Dendritic cell treated with granulocyte-macrophage colony-stimulating factor and Interleukin-4, amounts not matched to agents 40 ng/mL and 50 ng/mL, for 4 days (primary cell): ENCODE results near the gene AGPAT1.
A peak's percentile ranks its signal among the peaks of the same experiment; 100 is the strongest.

Experiments used
- H3K27ac Mint-ChIP-seq: one replicate; pipeline ENCODE4 v1.8.0; 2022; ENCODE audit warnings: mild to moderate bottlenecking, mixed read lengths
- H3K27me3 Mint-ChIP-seq: one replicate; pipeline ENCODE4 v1.8.0; 2022; ENCODE audit warnings: mild to moderate bottlenecking, mixed read lengths
- H3K36me3 Mint-ChIP-seq: one replicate; pipeline ENCODE4 v1.8.0; 2022; ENCODE audit warnings: low read depth, mixed read lengths
- H3K4me1 Mint-ChIP-seq: one replicate; pipeline ENCODE4 v1.8.0; 2022; ENCODE audit warnings: low read depth, mixed read lengths
- H3K4me3 Mint-ChIP-seq: one replicate; pipeline ENCODE4 v1.8.0; 2022; ENCODE audit warnings: mild to moderate bottlenecking, moderate library complexity, mixed read lengths
- H3K9me3 Mint-ChIP-seq: one replicate; pipeline ENCODE4 v1.8.0; 2022; ENCODE audit warnings: mixed read lengths
- intact Hi-C: fragments of 100-400 bp; cut with micrococcal nuclease; formaldehyde crosslinking; loops from one replicate; pipeline ENCODE4 v1.15.0; 2022

Gene AGPAT1

DNA sequence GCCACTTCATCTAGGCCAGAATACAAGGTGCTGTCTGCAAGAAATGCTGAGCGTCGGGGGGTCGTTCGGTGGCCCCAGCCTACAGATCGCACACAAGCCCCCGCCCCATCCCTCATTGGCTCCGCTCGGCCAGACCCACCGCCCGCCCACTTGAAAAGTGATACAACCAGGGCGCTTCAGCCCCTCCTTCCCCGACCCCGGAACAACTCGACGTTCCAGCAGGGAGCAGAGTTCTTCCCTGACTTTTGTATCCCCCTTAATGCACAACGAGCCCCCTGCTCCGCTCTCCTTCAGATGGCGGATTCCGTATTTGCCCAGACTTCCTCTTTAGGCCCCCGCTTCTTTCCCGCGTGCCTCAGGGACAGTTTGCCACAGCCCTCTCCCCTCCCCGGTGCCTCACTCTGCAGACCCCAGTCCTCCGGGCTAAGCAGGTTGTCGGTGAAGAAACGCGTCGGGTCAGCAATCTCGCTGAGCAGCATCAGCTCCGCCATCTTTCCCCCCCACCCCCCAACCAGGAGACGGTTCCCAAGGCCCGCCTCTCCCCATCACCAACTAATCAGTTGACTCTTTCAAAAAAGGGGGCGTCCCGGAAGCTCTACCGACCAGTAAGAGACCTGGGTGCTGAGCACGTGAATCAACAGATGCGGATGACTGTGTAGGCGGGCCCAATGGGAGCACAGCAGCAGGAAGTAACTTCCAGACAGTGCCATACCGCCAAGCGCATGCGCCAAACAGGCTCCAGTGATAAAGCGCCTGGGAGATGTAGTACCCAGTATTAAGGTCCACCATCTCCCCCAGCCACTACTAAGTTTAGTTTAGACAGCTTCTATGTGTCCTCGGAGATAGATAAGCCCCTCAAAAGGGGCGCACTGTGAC lies 47.9 kb downstream of the AGPAT1 start, which contains the start of gene ATF6B:
TSS of gene ATF6B (minus strand) at position 530 of the 876 bp plus-strand sequence. CDS start at position 491, 39 bp downstream.
- peak within 1 kb of the TSS; percentile 98 for H3K4me3 Mint-ChIP-seq
- peaks cover 2% of the 10 kb centered on the region for H3K27me3 Mint-ChIP-seq
- no peaks in the 10 kb centered on the region for H3K9me3 Mint-ChIP-seq
- H3K27ac Mint-ChIP-seq = peak within 1 kb of the TSS; percentile 98
- H3K4me1 Mint-ChIP-seq = peaks cover 55% of the 10 kb centered on the region
- intact Hi-C loops = loop anchor here (1.0 to 5.0 kb wide), 2 partner anchors 25 to 49 kb away; partner anchors contain the start of genes AGPAT1 and RNF5
- H3K36me3 Mint-ChIP-seq = peaks cover 52% of the 10 kb centered on the region

DNA sequence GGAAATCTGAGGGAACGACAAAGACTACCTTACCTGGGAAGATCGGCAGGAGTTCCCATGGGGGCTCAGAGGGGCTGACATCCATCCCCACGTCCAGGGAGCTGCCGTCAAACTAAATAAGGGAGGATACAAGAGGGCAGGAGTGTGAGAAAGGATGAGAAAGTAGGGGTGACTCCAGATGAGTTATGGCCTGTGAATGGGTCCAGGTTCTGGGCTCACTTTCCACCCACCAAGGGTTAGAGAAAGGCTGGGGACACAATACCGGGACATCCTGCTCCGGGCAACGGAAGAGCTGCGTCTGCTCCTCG lies 48.5 kb downstream of the AGPAT1 start:
- Mint-ChIP-seq H3K4me1 (peaks cover 60% of the 10 kb centered on the region), H3K27ac (peak overlapping the region; percentile 98), H3K27me3 (no peaks in the 10 kb centered on the region), H3K4me3 (peak overlapping the region; percentile 98), H3K36me3 (peaks cover 58% of the 10 kb centered on the region), H3K9me3 (no peaks in the 10 kb centered on the region)
- intact Hi-C loops = loop anchor here (1.0 to 5.0 kb wide), 2 partner anchors 26 to 50 kb away; partner anchors contain the start of genes AGPAT1 and RNF5

DNA sequence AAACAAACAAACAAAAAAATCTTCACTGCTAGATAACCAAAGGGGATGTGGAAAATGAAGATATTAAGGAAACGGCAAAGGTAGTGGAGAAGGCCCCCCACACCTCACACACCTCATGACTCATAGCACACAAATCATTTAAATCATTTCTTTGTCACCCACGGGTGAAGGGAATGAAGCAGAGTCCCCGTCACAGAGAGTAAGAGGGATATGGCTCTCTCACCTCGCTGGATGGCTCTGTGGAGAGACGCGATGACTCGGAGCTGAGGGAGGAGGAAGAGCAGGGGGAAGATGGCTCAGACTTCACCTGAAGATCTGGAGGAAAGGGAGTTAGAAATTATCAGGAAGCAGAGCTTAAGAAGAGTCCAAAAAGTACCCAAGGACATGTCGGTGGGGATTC lies 49.0 kb downstream of the AGPAT1 start:
- Mint-ChIP-seq H3K36me3 (peaks cover 62% of the 10 kb centered on the region), H3K4me3 (peak overlapping the region; percentile 98), H3K27me3 (no peaks in the 10 kb centered on the region), H3K4me1 (peaks cover 64% of the 10 kb centered on the region), H3K27ac (peak overlapping the region; percentile 98), H3K9me3 (no peaks in the 10 kb centered on the region)
- intact Hi-C loops = loop anchor here (1.0 to 5.0 kb wide), 2 partner anchors 26 to 50 kb away; partner anchors contain the start of genes AGPAT1 and RNF5

DNA sequence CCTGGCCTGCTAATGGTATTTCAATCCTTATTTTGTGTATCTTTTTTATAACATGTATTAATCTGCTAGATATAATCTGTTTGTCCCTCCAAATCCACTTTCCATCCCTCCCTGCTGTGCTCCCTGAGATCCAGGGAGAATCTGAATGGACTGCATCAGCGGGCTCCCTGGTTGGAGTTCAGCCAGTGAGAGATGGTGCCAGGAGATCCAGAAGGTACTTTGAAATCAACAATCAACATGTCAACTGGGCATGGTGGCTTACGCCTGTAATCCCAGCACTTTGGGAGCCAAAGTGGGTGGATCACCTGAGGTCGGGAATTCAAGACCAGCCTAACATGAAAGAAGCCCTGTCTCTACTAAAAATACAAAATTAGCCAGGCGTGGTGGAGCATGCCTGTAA lies 52.2 kb downstream of the AGPAT1 start:
- Mint-ChIP-seq H3K36me3 (peaks cover 94% of the 10 kb centered on the region), H3K4me3 (no peak overlapping the region), H3K27ac (peak overlapping the region; percentile 10), H3K27me3 (no peaks in the 10 kb centered on the region), H3K9me3 (no peaks in the 10 kb centered on the region), H3K4me1 (peaks cover 72% of the 10 kb centered on the region)
- intact Hi-C loops = no loop called here

DNA sequence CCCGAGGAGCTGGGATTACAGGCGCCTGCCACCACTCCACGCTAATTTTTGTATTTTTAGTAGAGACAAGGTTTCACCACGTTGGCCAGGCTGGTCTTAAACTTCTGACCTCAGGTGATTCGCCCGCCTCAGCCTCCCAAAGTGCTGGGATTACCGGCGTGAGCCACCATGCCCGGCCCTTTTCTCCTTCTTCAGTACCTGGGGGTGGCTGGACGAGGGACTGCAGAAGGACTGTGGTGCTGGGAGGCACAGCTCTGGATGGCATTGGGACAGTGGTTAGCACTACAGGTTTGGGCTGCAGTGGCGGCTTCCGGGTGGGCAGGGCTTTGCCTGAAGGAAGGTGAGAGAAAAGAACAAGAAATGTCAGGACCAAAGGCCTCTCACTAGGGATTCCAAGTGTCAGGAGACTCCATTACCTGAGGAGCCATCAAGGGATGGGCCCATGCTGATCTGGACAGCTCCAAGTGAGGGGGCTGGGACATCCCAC lies 55.3 kb downstream of the AGPAT1 start:
- peaks cover 68% of the 10 kb centered on the region for H3K4me1 Mint-ChIP-seq
- peaks cover 98% of the 10 kb centered on the region for H3K36me3 Mint-ChIP-seq
- intact Hi-C loops = no loop called here
- H3K27me3 Mint-ChIP-seq = no peaks in the 10 kb centered on the region
- peak overlapping the region; percentile 26 for H3K27ac Mint-ChIP-seq
- H3K9me3 Mint-ChIP-seq = no peaks in the 10 kb centered on the region
- H3K4me3 Mint-ChIP-seq = no peak overlapping the region

DNA sequence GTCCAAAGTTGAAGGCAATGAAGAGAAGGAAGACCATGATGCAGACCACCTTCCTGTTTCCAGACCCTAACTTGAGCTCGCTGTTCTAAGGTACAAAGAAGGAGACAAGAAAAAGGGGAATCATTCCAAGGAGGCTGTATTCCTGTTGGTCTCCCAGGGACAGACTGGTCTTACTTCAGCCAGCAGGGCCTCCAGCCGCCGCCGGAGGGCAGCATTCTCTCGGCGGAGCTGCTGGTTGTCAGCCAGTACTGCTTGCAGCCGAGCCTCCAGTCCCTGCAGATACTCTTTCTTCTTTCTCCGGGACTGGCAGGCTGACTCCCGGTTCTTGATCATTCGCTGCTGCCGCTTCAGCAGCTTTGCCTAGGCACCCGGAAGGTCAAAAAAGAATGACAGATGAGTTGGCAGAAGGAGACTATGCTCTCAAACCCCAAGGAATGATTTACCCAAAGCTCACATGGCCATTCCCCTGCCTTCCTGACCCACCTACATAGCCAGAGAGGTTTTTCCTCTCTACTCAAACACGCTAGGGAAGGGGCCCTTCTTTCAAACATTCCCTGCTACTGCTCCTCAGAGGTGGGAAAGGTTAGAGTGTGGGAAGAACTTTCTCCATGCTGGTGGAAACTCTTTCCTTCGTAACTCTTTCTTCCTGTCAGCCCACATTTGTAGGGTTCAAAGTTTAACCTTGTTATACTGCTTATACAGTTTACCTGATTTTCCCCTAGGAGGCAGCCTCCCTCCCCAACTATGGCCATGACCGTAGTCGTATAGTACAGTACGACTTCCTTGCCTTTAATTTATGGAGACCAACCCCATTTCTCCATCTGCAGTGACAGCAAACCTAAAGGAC lies 56.9 kb downstream of the AGPAT1 start:
- H3K9me3 Mint-ChIP-seq = no peaks in the 10 kb centered on the region
- H3K27ac Mint-ChIP-seq = peak overlapping the region; percentile 14
- intact Hi-C loops = loop anchor here (2.0 kb wide), 1 partner anchor 76 kb away; no protein-coding TSS in a partner anchor
- H3K27me3 Mint-ChIP-seq = no peaks in the 10 kb centered on the region
- H3K36me3 Mint-ChIP-seq = peaks cover 98% of the 10 kb centered on the region
- H3K4me3 Mint-ChIP-seq = no peak overlapping the region
- H3K4me1 Mint-ChIP-seq = peaks cover 76% of the 10 kb centered on the region
